ENCODE data around the gene ELL2.

Gene ELL2

DNA sequence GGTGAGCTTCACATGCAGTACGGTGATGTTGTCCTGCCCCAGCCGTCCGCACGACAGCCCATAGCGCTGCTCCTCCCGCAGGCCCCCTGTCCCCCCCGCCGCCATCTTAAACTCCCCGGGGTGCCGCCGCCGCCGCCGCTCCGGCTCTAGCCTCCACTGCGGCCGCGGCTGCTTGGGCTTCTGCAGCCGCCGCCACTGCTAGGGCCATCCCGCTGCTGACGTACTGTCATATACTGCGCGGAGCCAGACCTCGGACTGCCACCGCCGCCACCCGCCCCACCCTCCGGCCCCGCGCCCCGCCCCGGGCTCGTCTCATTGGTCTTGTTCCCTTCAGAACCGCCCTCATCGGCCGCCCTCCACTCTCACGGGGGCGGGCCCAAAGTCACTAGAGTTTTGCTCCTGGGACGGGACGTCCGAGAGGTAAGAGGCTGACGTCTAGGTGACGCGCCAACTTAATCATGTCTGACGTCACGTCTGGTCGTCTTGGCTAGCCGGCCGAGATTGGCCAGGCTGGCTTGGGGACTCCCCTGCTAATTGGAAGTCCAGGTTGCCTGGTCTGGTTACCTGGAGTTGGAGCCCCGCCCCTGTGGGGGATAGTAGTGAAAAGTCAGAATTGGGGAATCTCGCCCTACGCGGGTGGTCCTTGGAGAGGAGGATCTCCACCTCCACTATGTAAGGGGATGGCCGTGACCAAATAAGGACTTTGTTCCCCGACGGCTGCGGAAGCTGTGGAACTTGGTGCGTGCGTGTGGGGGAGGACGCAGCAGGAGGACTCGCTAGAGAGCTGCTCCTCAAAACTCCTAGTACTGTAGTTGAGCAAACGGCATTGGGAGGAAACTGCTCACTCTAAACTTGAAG is at the start of gene ELL2:
TSS of gene ELL2 (minus strand) at position 235 of the 858 bp plus-strand sequence. CDS start at position 105, 130 bp downstream.
- peak; percentile 45 to 98 (median 92) for DNase-seq

DNA sequence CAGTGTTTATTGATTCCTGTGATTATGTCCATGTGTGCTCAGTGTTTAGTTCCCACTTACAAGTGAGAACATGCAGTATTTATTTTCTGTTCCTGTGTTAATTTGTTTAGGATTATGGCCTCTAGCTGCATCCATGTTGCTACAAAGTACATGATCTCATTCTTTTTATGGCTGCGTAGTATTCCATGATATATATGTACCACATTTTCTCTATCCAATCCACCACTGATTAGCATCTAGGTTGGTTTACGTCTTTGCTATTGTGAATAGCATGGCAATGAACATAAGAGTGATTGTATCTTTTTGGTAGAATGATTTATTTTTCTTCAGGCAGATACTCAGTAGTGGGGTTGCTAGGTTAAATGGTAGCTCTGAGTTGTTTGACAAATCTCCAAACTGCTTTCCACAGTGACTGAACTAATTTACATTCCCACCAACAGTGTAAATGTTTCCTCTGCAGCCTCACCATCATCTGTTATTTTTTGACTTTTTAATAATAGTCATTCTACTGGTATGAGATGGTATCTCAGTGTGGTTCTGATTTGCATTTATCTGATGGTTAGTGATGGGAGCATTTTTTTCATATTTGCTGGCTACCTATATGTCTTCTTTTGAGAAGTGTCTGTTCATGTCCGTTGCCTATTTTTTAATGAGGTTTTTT is 47.5 kb upstream of the ELL2 start:
- no peak for DNase-seq

DNA sequence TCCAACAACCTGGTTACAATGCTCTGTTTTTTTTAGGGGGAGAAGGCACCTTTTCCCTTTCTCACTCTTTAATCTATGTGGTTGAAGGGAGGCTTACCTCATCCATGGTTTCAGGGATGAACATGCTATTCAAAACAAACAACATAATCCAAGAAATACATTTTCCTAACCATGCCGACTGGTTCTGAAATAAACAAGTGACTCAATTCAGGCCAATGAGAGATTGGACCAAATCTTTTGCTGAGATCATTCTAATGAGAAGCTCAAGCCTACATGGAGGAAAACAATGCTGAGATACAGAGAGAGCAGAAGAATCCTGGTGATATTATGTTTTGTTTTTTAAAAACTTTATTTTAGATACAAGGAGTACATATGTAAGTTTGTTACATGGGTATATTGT is 46.8 kb upstream of the ELL2 start:
- DNase-seq, result no peak

DNA sequence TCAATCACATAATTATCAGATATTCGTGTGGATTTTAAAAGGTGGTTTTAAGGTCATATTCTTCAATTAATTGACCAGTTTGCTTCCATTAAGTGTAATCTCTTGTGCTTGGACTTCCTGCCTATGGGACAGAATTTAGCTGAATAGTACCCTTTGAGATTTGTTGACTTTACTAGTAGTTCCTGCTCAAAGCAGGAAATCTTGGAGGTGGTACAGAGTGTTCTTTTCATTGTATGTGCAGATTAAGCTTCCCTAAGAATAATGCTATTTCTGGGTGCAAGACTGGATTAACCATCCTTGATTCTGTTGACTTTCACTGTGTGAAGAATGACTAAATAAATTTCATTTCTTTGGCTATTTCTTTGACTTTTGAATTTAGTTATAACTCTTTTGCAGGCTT is 45.4 kb upstream of the ELL2 start:
- DNase-seq, result no peak

DNA sequence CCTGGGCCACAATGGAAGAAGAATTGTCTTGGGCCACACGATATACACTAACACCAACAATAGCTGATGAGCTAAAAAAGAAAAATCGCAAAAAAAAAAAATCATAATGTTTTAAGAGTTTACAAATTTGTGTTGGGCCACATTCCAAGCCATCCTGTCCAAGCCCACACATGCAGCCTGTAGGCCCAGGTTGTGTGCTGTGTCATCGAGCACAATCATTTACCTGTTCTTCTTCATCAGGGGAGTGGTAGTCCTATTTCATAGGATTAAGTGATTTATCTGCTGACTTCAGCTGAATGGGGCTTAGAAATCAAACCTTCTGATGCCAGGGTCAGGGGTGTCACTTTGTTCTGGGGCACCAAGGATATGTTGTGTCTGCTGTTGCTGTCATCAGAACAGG is 44.6 kb upstream of the ELL2 start:
- DNase-seq, result no peak

DNA sequence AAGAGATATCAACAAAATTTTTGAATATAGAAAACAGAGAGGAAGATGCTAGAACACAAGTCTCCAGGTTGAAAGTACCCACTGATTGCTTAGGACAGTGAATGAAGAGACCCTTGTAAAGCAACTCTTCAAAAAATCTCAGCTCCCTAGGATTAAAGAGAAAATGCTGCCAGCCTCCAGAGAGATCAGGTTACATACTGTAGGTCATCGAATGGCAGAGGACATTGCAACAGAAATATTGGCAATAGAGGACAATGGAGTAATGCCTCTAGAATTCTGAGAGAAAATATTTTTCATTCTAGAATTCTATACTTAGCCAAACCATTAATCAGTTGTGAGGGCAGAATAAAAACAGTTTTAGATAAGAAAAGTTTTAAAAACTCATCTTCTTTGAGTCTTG is 43.1 kb upstream of the ELL2 start:
- no peak for DNase-seq

DNA sequence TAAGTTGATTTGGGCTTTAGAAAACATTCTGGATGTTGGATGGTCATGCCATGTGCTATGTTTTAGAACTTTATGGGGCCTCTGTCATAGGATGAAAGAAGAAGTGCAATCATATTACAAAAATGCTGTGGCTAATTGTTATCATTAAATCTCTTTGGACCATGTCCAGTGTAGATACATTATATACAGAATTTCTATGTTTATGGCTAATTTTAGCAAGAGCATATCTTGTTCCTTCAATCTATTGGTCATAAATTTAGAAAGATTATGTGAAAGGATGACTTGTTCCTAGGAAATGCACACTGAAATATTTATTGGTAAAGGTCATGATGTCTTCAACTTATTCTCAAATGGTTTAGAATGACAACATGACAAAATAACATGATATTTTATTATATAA is 42.4 kb upstream of the ELL2 start:
- DNase-seq, result no peak

DNA sequence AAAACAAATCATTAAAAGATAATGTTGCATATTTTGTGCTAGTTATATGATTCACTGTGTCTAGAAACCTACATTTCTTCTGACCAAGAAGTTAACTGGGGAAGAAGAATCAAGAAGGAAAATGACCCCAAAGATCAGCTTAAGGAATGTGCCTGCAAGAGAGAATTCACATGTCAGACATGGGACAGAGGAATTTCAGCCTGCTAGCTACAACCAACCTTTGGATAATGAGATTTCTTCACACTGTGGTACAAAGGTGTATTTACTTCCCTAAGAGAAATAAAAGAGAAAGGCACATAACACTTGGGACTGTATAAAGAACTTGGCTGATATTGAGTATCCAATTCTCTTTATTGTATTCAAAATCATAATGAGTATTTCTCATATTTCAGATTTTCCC is 39.6 kb upstream of the ELL2 start:
- no peak for DNase-seq

DNA sequence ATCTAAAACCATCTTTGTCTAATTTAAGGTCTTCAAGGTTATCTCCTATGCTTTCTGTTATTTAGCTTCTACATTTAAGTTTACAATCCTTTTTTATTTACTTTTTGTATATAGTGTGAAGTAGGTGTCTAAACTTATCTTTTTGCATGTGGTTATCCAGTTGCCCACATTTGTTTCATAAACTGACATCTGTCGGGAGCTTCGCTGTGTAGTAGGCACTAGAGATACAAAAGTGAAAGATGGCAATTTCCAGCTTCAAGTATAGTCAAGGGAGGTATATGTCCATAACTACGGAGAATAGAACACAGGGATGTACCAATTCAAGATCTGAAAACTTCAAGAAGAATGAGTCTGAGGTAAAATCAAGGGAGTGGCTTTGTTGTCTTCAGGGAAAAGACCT is 38.7 kb upstream of the ELL2 start:
- DNase-seq, result no peak

DNA sequence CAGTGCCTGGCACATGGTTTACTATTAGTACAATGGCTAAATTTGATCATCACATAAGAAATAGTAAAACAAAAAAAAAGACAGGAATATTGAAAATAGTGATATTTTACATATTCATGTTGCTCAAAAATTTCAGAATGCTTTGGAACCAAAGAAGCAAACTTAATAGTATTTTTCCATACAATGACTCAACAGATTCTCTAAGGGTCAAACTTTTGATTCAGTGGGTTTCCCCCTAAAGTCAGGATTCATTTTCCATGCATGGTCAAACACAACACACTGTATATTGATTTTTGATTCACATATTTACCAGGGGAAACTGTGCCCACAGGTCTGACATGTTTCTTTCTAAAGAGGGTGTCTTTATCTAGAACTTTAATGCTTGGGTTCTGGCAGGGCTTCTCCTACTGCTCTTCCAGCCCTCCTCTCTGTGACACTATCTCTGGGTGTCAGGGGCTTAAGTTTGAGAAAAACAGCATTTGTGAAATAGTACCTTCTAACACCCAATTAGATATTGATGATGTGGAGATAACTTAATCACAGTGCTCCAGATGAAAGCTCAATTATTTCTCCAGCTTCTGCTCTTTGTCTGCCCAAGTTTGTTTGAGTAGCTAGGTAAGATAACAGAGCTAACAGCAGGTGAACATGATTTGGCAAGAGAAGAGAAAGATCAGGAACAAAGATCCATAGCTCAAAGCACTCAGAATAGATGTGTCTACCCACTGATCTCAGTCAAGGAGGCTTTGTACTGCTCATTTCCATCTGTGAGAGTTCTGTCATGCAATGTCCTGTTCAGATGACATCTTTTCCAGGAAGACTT is 35.5 kb upstream of the ELL2 start:
- DNase-seq, result no peak

DNA sequence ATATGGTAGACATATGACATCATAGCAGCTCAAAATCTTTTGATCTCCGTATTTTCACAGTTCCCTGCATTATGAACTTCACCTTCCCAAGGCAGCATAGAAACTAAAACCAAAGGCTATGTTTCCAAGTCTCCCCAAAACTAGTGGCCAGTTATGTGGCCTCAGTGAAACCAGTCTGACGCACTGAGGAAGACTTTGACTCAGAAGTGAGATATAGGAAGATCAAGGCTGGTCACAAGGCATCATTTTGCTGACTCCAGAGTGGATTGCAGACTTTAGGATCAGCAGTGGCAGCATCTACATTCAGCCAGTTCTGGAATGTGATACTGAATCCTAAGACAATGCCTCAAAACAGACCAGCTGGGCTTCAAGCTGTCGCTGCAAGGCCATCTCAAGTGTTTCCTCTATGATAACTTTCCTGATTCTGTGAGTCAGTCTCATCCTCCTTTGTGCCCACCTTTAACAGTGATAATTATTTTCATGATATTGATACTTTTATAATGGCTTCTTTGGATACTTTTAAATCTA is 34.4 kb upstream of the ELL2 start:
- DNase-seq, result no peak

DNA sequence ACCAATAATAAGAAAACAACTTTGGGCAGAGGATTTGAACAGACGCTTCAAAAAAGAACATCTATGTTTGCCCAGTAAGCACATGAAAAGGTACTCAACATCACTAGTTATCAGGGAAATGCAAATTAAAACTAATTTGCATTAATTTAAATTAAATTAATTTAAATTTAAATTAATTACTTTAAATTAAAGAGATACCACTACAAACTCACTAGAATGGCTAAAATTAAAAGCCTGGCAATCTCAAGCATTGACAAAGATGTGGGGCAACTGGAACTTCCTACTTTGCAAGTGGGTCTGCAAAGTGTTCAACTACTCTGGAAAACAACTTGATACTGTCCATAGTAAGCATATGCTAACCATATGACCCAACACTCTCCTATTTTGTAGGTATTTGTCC is 32.1 kb upstream of the ELL2 start:
- no peak for DNase-seq

DNA sequence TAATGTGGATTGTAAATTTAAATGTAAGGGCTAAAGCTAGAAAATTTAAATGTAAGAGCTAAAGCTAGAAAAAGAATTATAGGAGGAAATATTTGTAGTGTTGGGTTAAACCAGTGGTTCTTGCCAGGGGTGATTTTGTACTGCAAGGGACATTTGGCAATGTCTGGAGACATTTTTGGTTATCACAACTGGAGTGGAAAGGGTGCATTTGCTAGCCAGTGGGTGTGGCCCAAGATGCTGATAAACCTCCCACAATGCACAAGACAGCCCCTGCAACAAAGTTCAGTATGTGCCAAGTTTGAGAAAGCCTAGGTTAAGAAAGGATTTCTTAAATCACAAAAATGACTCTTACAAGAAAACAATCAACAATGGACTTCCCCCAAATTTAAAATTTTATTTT is 31.6 kb upstream of the ELL2 start:
- no peak for DNase-seq

DNA sequence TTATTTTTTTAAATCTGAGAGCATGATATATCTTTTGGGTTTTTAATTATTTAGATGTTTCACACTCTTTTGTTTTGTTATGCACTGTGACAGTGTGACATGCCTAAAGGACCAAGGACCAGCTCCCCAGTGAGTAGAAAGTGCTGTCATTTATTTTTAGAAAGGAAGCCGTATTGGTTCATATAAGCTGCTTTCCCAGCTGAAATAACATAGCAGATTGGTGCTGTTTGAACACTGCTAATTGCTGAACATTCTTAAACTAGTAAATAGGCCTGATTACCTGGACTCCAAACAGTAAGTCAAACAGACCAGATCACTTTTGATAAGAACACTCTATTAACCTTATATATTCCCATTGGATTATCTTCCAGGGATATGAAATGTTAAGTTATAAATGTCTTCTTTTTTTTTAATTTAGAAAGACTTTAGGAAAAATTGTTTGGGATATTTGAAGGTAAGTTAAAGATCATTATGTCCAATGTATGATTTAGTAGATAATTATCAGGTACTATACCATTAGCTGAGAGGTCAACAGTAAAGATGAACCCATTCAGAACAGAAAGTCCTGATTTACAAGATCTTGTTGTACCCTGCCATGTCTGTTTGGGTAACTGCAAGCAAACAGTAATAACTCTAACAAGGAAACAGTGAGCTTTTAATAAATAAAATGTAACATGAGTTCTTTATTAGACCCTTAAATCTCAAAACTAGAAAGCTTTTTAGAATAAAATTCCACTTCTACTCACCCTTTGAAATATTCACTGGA is 27.8 kb upstream of the ELL2 start:
- DNase-seq, result no peak

DNA sequence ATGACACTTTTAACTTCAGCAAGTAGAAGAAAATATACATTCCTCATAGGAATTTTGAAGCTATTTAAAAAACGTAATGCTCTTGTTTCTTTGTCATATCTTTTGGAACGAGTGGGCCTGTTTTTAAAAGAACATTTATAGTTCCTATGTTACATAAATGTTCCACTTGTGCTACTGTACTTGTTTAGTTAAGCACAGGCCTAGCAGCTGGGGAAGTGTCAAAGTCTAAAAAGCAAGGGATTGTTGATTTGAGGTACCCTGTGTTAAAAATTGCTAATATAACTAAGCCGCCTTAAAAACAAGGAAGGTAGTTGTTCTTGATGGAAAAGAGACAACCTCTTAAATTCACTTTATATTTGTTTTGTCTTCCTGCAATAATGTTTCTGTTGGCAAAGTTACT is 27.2 kb upstream of the ELL2 start:
- DNase-seq, result peak in 1 of 58 donors; percentile 16

DNA sequence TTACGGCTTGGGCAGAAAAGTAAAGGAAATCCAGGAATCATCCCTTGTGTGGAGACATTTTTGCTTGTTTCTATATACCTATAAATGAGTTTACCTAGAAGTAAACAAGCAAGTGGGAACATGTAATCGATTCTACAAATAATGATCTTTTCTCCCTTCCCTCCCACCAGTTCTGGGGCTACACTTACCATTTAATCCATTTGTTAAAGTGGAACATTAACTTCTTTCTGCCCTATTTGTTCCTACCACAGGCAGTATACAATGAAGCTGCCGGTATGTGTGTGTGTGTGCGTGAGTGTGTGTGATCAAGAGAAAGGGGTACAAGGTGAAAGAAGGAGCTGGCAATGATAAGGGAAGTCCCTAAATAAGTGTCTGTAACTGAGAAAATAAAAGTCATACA is 26.4 kb upstream of the ELL2 start:
- no peak for DNase-seq

DNA sequence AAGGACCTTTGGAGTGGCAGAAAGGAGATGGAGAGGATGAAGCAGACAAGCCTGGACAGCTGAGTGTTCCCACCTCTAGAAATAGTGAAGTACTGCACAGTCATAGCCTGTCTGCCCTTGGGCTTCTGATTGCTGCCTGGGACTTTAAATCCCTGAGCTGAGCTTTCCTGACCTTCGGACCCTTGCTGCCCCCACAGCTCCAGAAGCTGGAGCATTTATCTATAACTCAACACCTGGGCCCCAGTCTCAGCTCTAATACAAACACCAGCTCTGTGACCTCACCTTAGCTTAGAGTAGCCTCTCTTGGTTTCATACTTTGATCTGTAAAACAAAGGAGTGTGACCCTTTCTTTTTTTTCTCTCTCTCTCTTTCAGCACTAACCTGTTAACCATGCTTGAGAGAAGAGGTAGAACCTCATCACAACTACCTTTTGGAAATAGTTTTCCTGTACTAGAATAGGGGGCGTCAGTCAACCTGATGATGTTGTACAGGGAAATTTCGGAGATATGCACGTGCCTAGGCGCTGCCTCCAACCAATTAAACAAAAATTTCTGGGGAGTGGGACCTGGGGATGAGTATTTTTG is 25.4 kb upstream of the ELL2 start:
- no peak for DNase-seq

DNA sequence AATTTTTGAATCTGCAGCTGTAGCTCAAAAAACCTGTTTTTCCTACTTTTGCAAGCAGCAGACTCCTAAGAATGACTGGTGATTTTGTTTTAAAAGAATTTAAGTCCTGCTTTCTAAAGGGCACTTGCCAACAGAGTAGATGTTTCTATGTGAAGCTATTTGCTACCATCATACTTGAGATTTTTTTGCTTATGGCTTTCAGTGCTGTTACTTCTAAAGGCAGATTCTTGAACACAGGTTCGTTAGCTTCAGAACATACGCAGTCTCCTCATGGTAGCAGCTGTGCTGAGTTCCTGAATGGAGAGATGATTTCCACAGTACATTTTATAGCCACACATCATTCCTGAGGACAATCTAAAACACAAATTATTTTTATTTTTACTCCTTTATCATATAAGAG is 24.4 kb upstream of the ELL2 start:
- DNase-seq, result peak in 1 of 58 donors; percentile 19

DNA sequence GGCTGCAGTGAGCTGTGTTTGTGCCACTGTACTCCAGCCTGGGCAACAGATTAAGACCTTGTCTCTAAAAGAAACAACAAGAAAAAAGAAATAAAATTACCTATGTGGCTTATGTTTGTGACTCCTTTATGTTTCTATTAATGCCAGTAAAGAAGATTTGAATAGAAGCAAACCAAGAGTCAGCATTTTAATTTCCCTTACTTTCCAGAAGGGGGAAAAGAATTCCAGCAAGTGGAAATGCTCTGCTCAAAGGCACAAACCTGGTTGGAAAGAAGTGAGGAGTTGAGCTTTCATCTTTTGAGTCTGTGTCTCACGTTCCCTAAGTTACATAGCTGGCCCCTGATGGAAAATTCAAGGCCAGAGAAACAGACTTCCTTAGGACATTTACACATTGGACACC is 23.6 kb upstream of the ELL2 start:
- DNase-seq, result no peak

DNA sequence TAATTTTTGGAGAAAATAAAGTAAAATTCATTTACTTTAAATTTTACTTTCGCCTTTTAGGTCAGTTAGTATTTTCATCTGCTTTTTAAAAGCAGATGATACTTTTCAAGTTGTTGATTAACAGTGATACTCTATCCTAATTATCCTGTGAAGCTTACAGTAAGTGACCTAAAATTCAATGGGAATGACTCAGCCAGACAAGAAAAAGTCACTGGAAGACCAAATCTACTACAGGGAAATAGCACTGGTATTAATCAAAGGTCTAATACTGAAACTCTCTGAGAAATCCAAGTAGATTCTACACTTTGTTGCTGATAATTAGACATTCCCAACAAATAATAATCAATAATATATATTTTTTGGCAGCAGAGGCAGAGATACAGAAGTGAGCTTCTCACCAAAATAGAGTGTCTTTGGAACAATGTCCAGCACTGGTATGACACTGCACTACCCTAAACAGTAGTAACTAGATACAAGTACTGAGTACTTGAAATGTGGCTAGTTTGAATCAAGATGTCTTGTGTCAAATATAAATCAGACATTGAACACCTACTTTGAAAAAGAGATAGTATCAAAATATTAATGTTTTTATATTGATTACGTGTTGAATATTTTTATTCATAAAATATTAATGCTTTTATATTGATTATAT is 22.8 kb upstream of the ELL2 start:
- DNase-seq, result no peak
